ENCODE results near the gene GHSR.

GHSR gene

GRCh38 chr3:172398484-172398883 is 49.8 kb downstream of the GHSR start:
- Histone ChIP-seq H3K4me1 (ENCODE audit: control insufficient read depth in 1 of 2, insufficient read depth in 2 of 2, low read length in 2 of 2) (no peaks in the 10 kb centered on the region), H3K27ac (ENCODE audit: low read depth, low read length) (no peak overlapping the region), H3K9me3 (ENCODE audit: control insufficient read depth in 1 of 2, low read length in 2 of 2) (no peaks in the 10 kb centered on the region), H3K4me3 (ENCODE audit: low read depth in 1 of 2, low read length in 2 of 2) (no peak overlapping the region), H3K27me3 (ENCODE audit: control insufficient read depth in 1 of 2, insufficient read depth in 2 of 2, low read length in 2 of 2) (no peaks in the 10 kb centered on the region), H3K36me3 (ENCODE audit: control insufficient read depth in 1 of 2, insufficient read depth in 2 of 2, low read length in 2 of 2) (peaks cover 7 to 10% of the 10 kb centered on the region in 2 donors), H3K9ac (ENCODE audit: low read depth in 1 of 2, low read length in 2 of 2) (no peak overlapping the region)

GRCh38 chr3:172397716-172398405 is 50.4 kb downstream of the GHSR start:
- H3K27ac ChIP-seq (ENCODE audit: low read depth, low read length) = no peak overlapping the region
- no peaks in the 10 kb centered on the region for H3K4me1 ChIP-seq (ENCODE audit: control insufficient read depth in 1 of 2, insufficient read depth in 2 of 2, low read length in 2 of 2)
- no peaks in the 10 kb centered on the region for H3K27me3 ChIP-seq (ENCODE audit: control insufficient read depth in 1 of 2, insufficient read depth in 2 of 2, low read length in 2 of 2)
- H3K9ac ChIP-seq (ENCODE audit: low read depth in 1 of 2, low read length in 2 of 2) = no peak overlapping the region
- H3K9me3 ChIP-seq (ENCODE audit: control insufficient read depth in 1 of 2, low read length in 2 of 2) = no peaks in the 10 kb centered on the region
- peaks cover 7 to 10% of the 10 kb centered on the region in 2 donors for H3K36me3 ChIP-seq (ENCODE audit: control insufficient read depth in 1 of 2, insufficient read depth in 2 of 2, low read length in 2 of 2)
- H3K4me3 ChIP-seq (ENCODE audit: low read depth in 1 of 2, low read length in 2 of 2) = no peak overlapping the region

GRCh38 chr3:172396400-172396799 is 51.9 kb downstream of the GHSR start:
- Histone ChIP-seq H3K4me1 (ENCODE audit: control insufficient read depth in 1 of 2, insufficient read depth in 2 of 2, low read length in 2 of 2) (no peaks in the 10 kb centered on the region), H3K27me3 (ENCODE audit: control insufficient read depth in 1 of 2, insufficient read depth in 2 of 2, low read length in 2 of 2) (no peaks in the 10 kb centered on the region), H3K9ac (ENCODE audit: low read depth in 1 of 2, low read length in 2 of 2) (no peak overlapping the region), H3K36me3 (ENCODE audit: control insufficient read depth in 1 of 2, insufficient read depth in 2 of 2, low read length in 2 of 2) (peaks cover 5 to 10% of the 10 kb centered on the region in 2 donors), H3K9me3 (ENCODE audit: control insufficient read depth in 1 of 2, low read length in 2 of 2) (no peaks in the 10 kb centered on the region), H3K4me3 (ENCODE audit: low read depth in 1 of 2, low read length in 2 of 2) (no peak overlapping the region), H3K27ac (ENCODE audit: low read depth, low read length) (no peak overlapping the region)

GRCh38 chr3:172394692-172395091 is 53.6 kb downstream of the GHSR start:
- H3K9ac ChIP-seq (ENCODE audit: low read depth in 1 of 2, low read length in 2 of 2) = no peak overlapping the region
- no peaks in the 10 kb centered on the region for H3K9me3 ChIP-seq (ENCODE audit: control insufficient read depth in 1 of 2, low read length in 2 of 2)
- no peaks in the 10 kb centered on the region for H3K27me3 ChIP-seq (ENCODE audit: control insufficient read depth in 1 of 2, insufficient read depth in 2 of 2, low read length in 2 of 2)
- H3K27ac ChIP-seq (ENCODE audit: low read depth, low read length) = no peak overlapping the region
- H3K36me3 ChIP-seq (ENCODE audit: control insufficient read depth in 1 of 2, insufficient read depth in 2 of 2, low read length in 2 of 2) = peaks cover 5 to 10% of the 10 kb centered on the region in 2 donors
- H3K4me3 ChIP-seq (ENCODE audit: low read depth in 1 of 2, low read length in 2 of 2) = no peak overlapping the region
- H3K4me1 ChIP-seq (ENCODE audit: control insufficient read depth in 1 of 2, insufficient read depth in 2 of 2, low read length in 2 of 2) = no peaks in the 10 kb centered on the region
